Hindlimb muscle (tissue), 1 donor: ENCODE data around the gene LMO7. TPM values are rescaled to one million over a fixed set of nuclear protein-coding genes. Genes with fewer than 3 reads are reported as not detected.
"Not testable (repeated sequence)": the region's sequence is repeated elsewhere in the genome, so short reads cannot be mapped to it uniquely, and the experiment has no call there.

Experiments
- DNase-seq: peaks from one replicate; pipeline ENCODE4 v3.0.0-alpha.2; 2013
- polyA plus RNA-seq: library from polyadenylated mRNA; unstranded; fragments of 120-200 nt; gene quantifications from one replicate; pipeline ENCODE4 v1.2.1, GENCODE V29; 2013; ENCODE audit not compliant: insufficient read length

The LMO7 gene
- polyA plus RNA-seq, 1 donor = 200 TPM

GRCh38 chr13:75648446-75648845, 12.3 kb downstream of the LMO7 start:
- no peak for DNase-seq

DNA sequence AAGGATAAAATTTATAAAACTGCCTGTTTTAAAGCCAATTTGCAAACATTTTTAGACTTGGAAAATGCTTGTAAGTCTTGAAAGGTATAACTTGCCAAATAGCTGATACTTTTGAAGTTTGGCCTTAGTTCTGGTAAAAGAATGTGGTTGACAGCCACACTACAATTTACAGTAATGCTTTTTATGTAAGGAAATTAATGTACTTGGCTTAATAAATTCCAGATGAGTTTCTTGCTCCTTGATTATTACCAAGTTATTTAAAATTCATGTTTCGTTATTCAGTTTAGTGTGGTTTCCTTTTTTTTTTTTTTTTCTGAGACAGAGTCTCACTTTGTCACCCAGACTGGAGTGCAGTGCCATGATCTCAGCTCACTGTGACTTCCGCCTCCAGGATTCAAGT, 14.9 kb downstream of the LMO7 start:
- DNase-seq = peak; percentile 39

DNA sequence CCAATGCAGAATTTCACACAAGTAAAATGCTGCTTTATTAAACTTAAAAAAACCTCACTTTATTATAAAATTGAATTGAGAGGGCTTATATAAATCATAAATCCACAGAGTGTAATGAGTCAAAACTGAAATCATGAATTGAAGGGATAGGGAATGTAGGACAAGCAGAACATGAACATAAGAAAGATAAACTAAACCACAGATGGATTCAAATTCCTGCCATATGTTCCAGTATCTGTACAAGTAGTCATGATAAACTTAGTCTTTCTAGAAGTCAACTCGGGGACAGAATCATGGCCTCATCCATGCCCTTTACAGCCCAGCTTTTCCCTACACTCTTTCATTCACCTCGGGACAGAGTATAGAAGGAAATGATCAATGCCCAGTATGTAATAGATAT, 16.6 kb downstream of the LMO7 start:
- no peak for DNase-seq

DNA sequence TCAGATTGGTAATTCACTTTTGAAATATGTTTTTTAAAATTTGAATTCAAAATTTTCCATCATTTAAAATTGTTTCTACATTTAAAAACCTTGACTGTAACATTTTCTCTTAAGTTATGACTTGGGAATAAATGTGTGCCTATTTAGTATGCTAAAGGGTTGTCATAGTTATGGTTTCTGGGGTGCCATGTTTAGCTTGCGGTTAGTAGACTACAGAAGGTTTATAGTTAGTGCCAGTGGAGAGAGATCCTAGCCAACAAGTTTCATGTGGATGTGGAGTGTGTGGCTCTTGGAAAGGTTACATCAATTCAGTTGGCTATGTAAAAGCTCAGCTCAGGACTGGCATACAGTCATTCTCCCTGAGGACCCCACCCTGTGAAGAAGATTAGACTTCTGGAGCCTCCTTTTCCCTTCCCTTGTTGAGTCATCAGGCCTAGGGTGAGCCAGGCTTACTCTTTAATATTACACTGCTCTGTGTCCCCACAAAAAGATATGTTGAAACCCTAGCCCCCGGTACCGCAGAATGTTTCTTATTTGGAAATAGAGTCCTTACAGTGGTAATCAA, 20.4 kb downstream of the LMO7 start:
- DNase-seq = no peak

DNA sequence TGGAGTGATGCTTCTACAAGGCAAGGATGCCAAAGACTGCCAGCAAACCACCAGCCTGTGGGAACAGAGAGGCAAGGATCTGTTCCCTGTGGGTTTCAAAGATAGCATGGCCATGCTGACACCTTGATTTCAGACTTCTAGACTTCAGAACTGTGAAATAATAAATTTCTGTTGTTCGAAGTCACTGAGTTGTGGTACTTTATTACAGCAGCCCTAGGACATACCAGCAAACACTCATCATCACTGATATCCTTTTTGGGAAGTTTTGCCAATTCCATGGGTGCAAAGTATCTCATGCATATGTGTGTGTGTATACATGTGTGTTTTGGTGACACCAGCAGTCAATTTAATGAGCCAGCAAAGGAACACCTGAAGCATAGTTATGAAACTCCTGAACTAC, 21.0 kb downstream of the LMO7 start:
- no peak for DNase-seq

- DNase-seq = no peak
These were observed 24.6 kb downstream of the LMO7 start for GRCh38 chr13:75660694-75661093.

DNA sequence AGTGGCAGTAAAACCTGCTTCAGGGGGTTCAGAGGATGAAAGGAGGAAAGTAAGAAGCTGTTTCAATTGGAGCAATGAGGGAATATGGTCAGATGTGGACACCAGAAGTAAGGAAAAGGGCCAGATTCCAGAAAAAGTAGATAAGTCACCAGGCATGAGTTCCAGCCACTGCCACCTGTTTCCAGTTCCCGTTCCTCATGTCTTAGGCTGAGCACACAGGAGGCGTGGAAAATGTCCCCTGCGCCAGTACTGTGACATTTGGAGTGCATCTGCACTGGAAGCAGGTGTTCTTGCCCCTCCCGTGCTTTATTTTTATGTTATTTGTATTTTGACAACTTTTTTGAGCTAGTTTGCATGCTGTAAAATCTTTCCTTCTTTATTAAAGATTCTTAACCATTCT, 25.3 kb downstream of the LMO7 start:
- DNase-seq = no peak

- no peak for DNase-seq
These were observed 30.7 kb downstream of the LMO7 start for GRCh38 chr13:75666646-75667351.

DNA sequence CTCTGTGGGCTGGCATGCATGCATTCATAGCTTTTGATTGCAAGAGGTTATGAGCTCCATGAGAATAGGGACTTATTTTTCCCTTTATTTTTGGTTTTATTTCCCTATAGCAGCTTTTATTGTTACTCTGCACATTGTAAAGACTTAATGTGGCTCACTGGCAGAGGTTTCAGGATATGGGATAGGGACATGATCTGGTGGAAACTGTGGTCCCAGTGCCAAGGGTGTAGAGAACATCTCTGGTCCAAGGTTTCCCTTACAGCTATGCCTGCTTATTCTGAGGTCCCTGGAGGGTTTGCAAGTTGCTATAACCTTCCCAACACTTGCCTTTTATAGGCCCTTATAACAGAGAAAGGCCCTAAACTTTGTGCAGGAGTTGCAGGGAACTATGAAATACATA, 33.6 kb downstream of the LMO7 start:
- no peak for DNase-seq

DNA sequence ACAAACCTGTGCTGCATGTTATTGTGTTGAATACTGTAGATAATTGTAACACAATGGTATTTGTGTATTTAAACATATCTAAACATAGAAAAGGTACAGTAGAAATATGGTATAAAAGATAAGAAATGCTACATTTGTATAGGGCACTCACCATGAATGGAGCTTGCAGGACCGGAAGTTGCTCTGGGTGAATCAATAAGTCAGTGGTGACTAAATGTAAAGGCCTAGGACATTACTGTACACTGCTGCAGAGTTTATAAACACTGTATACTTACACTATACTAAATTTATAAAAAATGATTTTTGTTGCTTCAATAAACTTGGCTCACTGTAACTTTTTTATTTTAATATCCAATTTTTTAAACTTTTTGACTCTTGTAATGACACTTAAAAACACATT, 34.4 kb downstream of the LMO7 start:
- no peak for DNase-seq

DNA sequence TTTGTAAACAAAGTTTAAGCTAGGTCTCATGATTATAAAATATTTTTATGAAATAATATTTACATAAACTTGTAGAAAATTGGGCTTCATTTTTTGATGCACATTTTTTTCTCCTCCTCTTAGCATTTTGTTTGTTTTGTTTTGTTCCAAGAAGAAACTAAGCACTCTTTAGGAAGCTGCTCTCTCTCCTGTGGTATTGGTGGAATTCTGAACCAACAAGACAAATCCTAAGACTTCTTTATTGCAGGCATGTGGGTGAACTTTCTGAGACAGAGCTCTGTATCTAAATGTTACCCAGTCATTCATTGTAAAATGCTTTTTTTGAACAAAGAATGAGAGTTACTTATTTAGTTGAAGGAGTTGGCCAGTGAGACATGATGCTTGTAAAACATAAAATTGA, 39.3 kb downstream of the LMO7 start:
- no peak for DNase-seq

GRCh38 chr13:75679459-75679858, 43.3 kb downstream of the LMO7 start:
- no peak for DNase-seq

GRCh38 chr13:75680251-75680650, 44.1 kb downstream of the LMO7 start:
- DNase-seq = not testable (repeated sequence)

- no peak for DNase-seq
These were observed 46.2 kb downstream of the LMO7 start for GRCh38 chr13:75682326-75682725.

DNA sequence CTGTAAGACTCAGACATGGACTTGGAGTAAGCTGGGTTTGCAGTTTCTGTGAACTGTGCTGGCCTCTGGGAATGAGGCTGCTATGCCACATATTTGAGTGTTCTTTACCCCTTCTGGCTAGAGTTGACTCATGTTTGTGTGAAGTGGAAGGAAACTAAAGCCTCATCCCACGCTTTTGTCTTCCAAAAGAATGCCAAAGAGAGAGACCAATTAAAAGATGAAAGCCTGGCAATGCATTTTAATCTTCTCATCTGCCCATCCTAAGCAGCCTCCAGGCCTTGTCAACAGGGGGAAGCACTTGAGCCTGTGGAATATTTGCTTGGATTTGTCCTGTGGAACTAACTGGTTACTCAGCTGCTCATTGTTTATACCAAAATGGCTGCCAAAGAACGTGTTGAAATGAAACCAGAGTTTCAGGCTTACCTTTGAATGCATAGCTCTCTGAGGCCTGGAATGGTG, 49.1 kb downstream of the LMO7 start:
- DNase-seq = no peak

DNA sequence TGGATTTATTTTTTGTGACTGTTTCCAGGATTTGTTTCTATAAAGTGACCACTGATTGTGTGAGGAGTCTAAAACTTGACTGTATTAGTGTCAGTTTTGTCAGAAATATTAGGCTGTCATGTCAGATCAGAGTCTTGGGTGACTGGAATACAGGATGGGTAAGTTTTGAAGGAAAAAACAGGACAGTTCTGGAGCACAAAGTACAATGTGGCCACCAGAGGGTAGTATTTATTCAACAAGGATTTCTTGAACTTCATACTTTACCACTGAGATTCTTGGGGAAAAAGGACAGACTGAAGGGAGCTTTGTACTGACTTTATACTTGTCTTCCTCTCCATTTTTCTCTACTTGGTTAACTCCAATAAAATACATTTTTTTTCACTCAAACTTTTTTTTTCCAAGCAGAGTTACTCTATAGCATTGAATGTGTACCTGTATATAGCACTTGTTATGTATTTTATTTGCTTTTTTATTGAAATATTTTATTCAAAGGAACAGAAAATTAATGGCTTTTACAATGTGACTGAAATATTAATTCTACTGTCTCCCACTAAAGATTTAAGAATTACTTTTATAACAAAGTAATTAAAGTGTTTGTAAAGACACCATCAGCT, 51.1 kb downstream of the LMO7 start:
- no peak for DNase-seq

- DNase-seq = no peak
These were observed 53.6 kb downstream of the LMO7 start for GRCh38 chr13:75689686-75690085.

GRCh38 chr13:75690607-75691006, 54.5 kb downstream of the LMO7 start:
- no peak for DNase-seq

DNA sequence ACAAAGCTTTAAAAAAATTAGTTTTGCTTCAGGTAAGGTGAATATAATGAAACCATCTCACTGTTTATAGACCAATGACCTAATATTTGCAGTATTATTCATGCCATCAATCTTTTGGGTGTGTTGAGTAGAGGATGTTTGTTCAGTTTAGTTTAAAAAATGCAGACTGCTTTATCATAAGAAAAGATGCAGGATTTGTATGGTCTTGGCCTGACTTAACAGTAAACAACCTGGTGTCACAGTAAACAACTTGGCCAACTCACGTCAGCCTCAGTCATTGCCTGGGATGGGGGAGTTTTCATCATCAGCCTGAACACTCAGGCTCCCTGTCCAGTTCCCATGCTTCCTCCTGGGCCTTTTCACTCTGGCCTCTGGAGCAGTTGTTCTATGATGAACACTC, 55.1 kb downstream of the LMO7 start:
- DNase-seq = no peak

DNA sequence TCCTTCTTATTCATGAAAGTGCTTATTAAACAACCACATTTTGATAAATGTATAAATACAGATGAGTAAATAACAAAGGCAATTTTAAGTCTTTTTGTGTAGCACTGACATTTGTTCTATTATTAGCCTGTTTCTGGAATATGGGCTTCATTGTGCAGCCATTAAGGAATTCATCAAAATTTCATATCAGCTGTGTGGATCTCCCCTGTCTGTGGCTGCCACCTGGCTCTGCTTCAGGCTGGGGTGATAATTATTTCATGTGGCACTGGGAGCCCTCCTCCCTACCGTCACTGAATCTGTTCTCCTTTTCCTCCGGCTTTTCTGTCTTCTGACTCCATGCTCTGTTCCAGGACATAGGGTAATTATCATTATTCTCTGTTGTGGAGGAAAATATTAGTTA, 57.1 kb downstream of the LMO7 start:
- DNase-seq = no peak

- DNase-seq = no peak
These were observed 58.6 kb downstream of the LMO7 start for GRCh38 chr13:75694722-75695121.

GRCh38 chr13:75695908-75696307, 59.8 kb downstream of the LMO7 start:
- peak; percentile 81 for DNase-seq

DNA sequence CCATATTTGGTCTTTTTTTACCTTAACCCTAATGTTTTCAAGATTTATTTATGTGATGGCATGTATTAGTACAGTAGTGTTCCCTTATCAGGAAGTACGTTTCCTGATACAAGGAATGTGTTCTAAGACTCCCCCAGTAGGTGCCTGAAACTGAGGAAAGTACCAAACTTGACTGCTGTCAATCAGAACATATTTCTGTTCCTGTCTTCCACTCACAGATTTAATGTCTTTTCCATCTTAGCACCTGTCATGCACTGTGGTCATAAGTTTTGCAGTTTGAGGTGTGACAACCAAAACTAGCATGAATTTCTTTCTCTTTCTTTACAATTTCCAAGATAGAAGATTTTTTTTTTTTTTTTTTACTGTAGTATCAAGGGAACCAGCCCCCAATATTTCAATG, 62.9 kb downstream of the LMO7 start:
- no peak for DNase-seq

DNA sequence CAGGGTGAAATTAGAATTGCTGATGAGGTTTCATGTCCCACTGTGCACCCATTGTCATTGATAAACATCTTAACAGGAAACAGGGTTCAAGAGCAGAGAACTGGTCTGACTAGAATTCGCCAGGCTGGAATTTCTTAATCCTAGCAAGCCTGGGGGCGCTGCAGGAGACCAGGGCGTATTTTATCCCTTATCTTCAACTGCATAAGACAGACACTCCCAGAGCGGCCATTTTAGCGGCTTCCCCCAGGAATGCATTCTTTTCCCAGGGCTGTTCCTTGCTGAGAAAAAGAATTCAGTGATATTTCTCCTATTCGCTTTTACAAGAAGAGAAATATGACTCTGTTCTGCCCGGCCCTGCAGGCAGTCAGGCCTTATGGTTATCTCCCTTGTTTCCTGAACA, 63.6 kb downstream of the LMO7 start:
- DNase-seq = not testable (repeated sequence)
